Stomach smooth muscle (tissue), 2 donors: ENCODE data around the gene ADIPOR2.
"Not testable (repeated sequence)": the region's sequence is repeated elsewhere in the genome, so short reads cannot be mapped to it uniquely, and the experiment has no call there.

Experiments used
- H3K27ac ChIP-seq: one replicate; pipeline ENCODE4 v1.7.0; 2013; ENCODE audit warnings: mild to moderate bottlenecking, low read length, inconsistent platforms
- H3K27me3 ChIP-seq, 2 donors: one replicate each; pipeline ENCODE4 v1.7.0; 2013; ENCODE audit warnings: low read length in 2 of 2; ENCODE audit not compliant: insufficient read depth in 2 of 2, control insufficient read depth in 1 of 2
- H3K36me3 ChIP-seq, 2 donors: one replicate each; pipeline ENCODE4 v1.7.0; 2013; ENCODE audit warnings: low read length in 2 of 2; ENCODE audit not compliant: control insufficient read depth in 2 of 2, insufficient read depth in 2 of 2
- H3K4me1 ChIP-seq: one replicate; pipeline ENCODE4 v1.7.0; 2013; ENCODE audit warnings: low read length; ENCODE audit not compliant: control insufficient read depth, insufficient read depth
- H3K4me3 ChIP-seq, 2 donors: one replicate each; pipeline ENCODE4 v1.7.0; 2013; ENCODE audit warnings: low read length in 2 of 2
- H3K9ac ChIP-seq, 2 donors: one replicate each; pipeline ENCODE4 v1.7.0; 2013; ENCODE audit warnings: low read length in 2 of 2, mild to moderate bottlenecking in 1 of 2
- H3K9me3 ChIP-seq, 2 donors: one replicate each; pipeline ENCODE4 v1.7.0; 2013; ENCODE audit warnings: low read length in 2 of 2; ENCODE audit not compliant: control insufficient read depth in 2 of 2
- donor health status: healthy.
- donor health status: Pancreatic carcinoma.

Gene ADIPOR2

GRCh38 chr12:1720494-1720893 lies 29.6 kb downstream of the ADIPOR2 start:
- Histone ChIP-seq H3K27ac (no peak overlapping the region), H3K36me3 (no peaks in the 10 kb centered on the region), H3K9me3 (peaks cover 0 to under 1% of the 10 kb centered on the region in 2 donors), H3K4me3 (no peak overlapping the region), H3K9ac (no peak overlapping the region), H3K27me3 (no peaks in the 10 kb centered on the region), H3K4me1 (no peaks in the 10 kb centered on the region)

- Histone ChIP-seq H3K36me3 (no peaks in the 10 kb centered on the region), H3K9ac (no peak overlapping the region), H3K4me1 (no peaks in the 10 kb centered on the region), H3K9me3 (no peaks in the 10 kb centered on the region), H3K4me3 (no peak overlapping the region), H3K27ac (no peak overlapping the region), H3K27me3 (no peaks in the 10 kb centered on the region)
These were observed 32.9 kb downstream of the ADIPOR2 start for GRCh38 chr12:1723721-1724120.

GRCh38 chr12:1724250-1724649 lies 33.4 kb downstream of the ADIPOR2 start:
- no peak overlapping the region for H3K27ac ChIP-seq
- H3K27me3 ChIP-seq: no peaks in the 10 kb centered on the region
- no peaks in the 10 kb centered on the region for H3K4me1 ChIP-seq
- H3K36me3 ChIP-seq: no peaks in the 10 kb centered on the region
- no peak overlapping the region for H3K9ac ChIP-seq
- H3K4me3 ChIP-seq: no peak overlapping the region
- H3K9me3 ChIP-seq: no peaks in the 10 kb centered on the region

GRCh38 chr12:1726753-1727152 lies 35.9 kb downstream of the ADIPOR2 start:
- Histone ChIP-seq H3K9ac (no peak overlapping the region), H3K27ac (no peak overlapping the region), H3K9me3 (no peaks in the 10 kb centered on the region), H3K4me3 (no peak overlapping the region), H3K36me3 (no peaks in the 10 kb centered on the region), H3K4me1 (no peaks in the 10 kb centered on the region), H3K27me3 (no peaks in the 10 kb centered on the region)

GRCh38 chr12:1728824-1729223 lies 38.0 kb downstream of the ADIPOR2 start:
- no peaks in the 10 kb centered on the region for H3K27me3 ChIP-seq
- H3K9ac ChIP-seq: no peak overlapping the region
- H3K36me3 ChIP-seq: no peaks in the 10 kb centered on the region
- no peaks in the 10 kb centered on the region for H3K9me3 ChIP-seq
- no peaks in the 10 kb centered on the region for H3K4me1 ChIP-seq
- H3K4me3 ChIP-seq: no peak overlapping the region
- no peak overlapping the region for H3K27ac ChIP-seq

GRCh38 chr12:1731019-1731687 lies 40.3 kb downstream of the ADIPOR2 start:
- no peaks in the 10 kb centered on the region for H3K36me3 ChIP-seq
- H3K27ac ChIP-seq: no peak overlapping the region
- H3K4me3 ChIP-seq: no peak overlapping the region
- no peak overlapping the region for H3K9ac ChIP-seq
- no peaks in the 10 kb centered on the region for H3K27me3 ChIP-seq
- H3K4me1 ChIP-seq: no peaks in the 10 kb centered on the region
- no peaks in the 10 kb centered on the region for H3K9me3 ChIP-seq

- not testable (repeated sequence) for H3K9me3 ChIP-seq, H3K4me3 ChIP-seq, H3K9ac ChIP-seq, H3K27ac ChIP-seq, H3K4me1 ChIP-seq, H3K36me3 ChIP-seq, H3K27me3 ChIP-seq
These were observed 40.8 kb downstream of the ADIPOR2 start for GRCh38 chr12:1731688-1732078.

- Histone ChIP-seq H3K4me3 (no peak overlapping the region), H3K27ac (no peak overlapping the region), H3K27me3 (no peaks in the 10 kb centered on the region), H3K36me3 (no peaks in the 10 kb centered on the region), H3K4me1 (no peaks in the 10 kb centered on the region), H3K9ac (no peak overlapping the region), H3K9me3 (no peaks in the 10 kb centered on the region)
These were observed 42.0 kb downstream of the ADIPOR2 start for GRCh38 chr12:1732914-1733313.

- H3K27ac ChIP-seq, H3K4me3 ChIP-seq, H3K9me3 ChIP-seq, H3K27me3 ChIP-seq, H3K36me3 ChIP-seq, H3K9ac ChIP-seq, H3K4me1 ChIP-seq: not testable (repeated sequence)
These were observed 42.8 kb downstream of the ADIPOR2 start for GRCh38 chr12:1733712-1734111.

- Histone ChIP-seq H3K9me3 (no peaks in the 10 kb centered on the region), H3K36me3 (no peaks in the 10 kb centered on the region), H3K4me3 (no peak overlapping the region), H3K27me3 (no peaks in the 10 kb centered on the region), H3K4me1 (no peaks in the 10 kb centered on the region), H3K27ac (no peak overlapping the region), H3K9ac (no peak overlapping the region)
These were observed 46.9 kb downstream of the ADIPOR2 start for GRCh38 chr12:1737652-1738286.

GRCh38 chr12:1738446-1738845 lies 47.6 kb downstream of the ADIPOR2 start:
- no peak overlapping the region for H3K27ac ChIP-seq
- no peaks in the 10 kb centered on the region for H3K27me3 ChIP-seq
- no peaks in the 10 kb centered on the region for H3K4me1 ChIP-seq
- H3K9me3 ChIP-seq: no peaks in the 10 kb centered on the region
- H3K4me3 ChIP-seq: no peak overlapping the region
- no peak overlapping the region for H3K9ac ChIP-seq
- H3K36me3 ChIP-seq: no peaks in the 10 kb centered on the region
